Dedifferentiated amniotic fluid mesenchymal stem cell (primary cell): ENCODE measurements around the gene ZNF423.

ENCODE experiments used
- DNase-seq: peaks from one replicate; pipeline ENCODE4 v3.0.0-alpha.2; 2016; ENCODE audit errors: extremely low spot score

ZNF423 gene

DNA sequence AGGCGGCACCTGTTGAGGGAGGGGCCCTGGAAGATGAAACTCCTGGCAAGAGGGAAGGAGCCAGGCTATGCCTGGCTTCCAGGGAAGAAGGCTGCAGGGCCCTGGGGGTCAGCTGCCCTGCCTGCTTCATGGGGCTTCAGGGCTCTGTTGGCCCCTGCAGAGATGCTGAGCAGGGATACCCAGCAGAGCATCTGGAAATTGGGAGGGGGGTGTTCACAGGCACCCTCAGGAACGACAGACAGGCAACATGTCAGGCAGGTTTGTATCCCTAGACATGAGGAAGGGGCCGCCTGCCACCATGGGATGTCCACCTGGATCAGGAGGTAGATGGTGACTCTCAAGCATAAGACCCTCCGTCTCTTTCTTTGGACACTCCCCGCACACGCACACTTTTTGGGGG is 13.8 kb upstream of the ZNF423 start:
- no peak for DNase-seq

DNA sequence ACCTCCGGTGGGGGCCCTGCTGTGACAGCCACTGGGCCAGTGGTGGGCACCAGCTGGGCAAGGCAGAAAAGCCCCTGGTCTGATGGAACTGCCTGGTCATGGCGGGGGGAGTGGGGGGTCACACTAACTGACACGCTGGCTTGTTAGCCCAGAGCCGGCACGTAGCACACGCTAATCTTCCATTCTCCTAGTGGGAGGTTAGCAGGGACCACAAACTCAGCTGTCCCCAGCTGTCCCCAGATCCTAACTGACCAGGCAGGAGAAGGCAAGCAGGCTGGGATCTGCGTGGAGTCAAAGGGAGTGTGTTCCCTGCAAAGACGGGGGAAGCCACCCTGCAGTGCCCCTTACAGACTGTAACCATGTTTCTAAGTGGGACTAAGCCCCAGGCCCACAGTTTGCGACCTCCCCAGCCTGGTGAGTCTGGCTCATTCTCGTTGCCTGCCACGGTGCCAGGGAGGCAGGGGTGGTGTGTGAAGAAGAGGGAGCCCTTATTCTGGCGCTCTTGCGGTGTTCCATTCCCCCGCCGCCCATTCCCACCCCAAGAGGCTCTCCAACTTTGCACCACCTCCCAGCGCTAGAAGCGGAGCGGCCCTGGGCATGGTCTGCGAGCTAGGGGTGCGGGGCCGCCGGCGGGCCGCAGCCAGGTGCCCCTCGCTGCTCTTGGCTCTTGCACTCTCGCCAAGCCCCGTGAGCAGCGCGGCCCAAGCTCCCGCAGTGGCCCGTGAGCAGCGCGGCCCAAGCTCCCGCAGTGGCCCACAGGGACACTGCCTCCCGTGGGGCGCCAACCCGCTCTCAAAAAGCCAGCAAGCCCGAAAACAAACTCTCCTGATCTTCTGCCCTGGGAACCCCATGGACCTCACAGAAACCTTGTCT is 12.1 kb upstream of the ZNF423 start:
- DNase-seq: no peak

DNA sequence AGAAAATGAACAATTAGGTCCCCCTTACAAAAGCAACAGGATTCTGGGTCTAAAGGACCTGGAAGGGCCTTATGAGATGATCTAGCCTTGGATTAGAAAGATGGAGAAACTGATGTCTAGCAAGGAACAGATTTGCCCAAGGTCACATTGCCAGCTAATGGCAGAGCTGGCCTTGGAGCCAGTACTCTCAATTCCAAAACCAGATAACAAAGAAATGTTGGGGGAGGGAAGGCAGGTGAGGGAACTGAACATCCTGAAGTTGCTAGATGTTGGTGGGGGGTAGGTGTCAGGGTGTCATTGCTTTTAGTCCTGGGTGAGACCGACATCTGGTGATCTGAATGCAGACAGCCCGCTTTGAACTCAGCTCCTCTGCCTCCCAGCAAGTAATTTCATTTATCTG is 11.3 kb upstream of the ZNF423 start:
- DNase-seq: no peak

DNA sequence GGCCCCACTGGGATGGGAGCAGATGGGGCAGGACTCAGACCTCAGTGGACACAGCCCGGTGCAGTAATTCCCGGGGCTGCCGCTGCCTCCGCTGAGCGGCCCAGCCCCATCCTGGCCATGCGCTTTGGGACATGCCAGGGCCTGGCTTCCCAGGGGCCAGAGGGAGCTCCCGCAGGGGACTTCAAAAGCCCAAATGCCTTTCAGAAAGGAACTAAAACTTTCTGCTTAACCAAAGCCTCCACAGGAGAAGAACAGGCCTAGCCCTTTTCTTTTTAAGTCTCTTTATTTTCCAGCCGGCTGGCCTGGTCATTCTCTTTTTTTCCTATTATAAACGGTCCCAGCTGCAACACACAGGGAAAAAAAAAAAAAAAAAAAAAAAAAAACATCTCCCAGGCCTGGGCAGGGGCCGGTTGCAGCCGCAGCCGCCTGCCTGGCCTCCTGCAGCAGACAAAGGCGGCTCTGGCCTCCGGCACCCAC is 10.7 kb upstream of the ZNF423 start:
- no peak for DNase-seq

DNA sequence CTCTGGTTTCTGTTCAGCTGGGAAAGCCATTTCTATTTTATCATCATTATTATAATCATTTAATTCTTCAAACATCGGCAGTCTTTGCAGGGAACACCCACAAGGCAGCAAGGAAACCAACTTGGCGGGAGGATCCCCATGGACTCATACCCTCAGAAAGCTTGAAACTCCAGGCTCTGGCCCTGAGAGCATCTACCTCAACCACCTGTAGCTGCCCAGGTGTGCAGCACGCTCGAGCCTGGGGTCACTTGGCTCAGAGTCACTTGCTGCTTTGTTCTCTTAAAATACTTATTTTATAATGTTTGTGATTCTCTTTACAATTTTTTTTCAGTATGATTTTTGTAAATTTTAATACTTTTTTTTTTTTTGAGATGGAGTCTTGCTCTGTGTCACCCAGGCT is 6.8 kb upstream of the ZNF423 start:
- DNase-seq: no peak

DNA sequence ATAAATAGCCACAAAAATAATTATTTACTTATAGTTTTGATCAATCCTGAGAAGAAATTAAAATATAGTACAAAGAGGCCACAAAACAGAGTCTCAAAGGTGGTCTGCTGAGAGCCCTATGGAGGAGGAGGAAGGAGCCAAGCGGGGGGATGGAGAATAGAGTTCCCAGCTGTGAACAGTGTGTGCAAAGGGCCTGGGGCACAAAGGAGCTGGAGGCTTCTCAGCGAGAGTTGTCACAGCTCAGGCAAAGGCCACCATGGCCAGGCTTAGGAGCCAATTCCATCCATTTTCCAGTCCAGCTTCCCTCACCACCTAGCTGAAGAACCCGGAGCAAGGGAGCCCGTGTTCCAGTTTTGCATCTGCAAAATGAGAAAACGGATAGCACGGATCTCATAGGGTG is 5.4 kb upstream of the ZNF423 start:
- no peak for DNase-seq

DNA sequence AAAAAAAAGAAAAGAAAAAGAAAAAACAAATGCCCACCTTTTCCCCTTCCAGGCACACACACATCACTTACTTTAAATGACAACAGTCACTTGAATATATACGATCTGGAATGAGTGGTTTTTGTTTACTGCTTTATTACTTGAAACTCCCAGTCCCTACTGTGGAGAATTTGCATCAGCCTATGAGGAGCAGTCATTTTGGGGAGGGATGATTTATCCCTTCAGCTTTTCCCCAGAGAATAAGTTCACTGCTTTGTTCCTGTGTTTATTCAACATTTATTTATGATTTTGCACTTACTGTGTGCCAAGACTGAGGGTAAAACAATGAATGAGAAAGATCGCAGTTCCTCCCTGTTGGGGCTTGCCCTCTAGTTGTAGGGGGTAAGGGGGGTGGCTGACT is 4.7 kb upstream of the ZNF423 start:
- no peak for DNase-seq

DNA sequence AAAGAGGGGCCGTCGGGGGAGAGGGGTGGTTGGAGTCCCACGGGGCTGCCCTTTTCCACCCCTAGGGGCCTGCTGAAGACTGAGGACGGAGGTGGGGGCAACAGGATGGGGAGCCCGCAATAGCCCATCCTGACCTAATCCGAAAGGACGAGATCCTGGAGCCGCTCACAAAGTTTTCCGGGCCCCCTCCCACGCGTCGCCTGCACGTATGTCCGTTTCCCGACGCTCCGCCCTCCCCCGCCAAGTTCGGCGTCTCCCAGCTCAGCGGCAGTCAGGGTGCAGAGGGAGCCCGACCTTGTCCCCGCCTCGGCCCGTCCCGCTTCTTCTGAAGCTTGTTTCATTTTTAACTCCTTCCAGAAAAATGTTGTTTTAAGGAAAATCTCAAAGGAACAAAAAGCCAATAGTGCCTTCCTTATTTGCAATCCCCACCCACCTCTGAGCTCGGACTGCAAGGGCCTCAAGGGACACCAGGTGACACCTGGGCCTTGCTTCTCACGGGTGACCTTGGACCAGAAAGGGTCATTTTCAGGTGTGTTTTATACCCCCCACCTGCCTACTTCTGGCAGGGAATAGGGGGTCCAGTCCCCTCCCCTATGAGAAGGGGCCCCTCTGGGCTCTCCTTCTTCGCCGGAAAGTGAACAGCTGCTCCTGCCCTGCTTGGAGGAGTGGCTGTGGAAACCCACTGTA is 3.4 kb upstream of the ZNF423 start:
- no peak for DNase-seq

DNA sequence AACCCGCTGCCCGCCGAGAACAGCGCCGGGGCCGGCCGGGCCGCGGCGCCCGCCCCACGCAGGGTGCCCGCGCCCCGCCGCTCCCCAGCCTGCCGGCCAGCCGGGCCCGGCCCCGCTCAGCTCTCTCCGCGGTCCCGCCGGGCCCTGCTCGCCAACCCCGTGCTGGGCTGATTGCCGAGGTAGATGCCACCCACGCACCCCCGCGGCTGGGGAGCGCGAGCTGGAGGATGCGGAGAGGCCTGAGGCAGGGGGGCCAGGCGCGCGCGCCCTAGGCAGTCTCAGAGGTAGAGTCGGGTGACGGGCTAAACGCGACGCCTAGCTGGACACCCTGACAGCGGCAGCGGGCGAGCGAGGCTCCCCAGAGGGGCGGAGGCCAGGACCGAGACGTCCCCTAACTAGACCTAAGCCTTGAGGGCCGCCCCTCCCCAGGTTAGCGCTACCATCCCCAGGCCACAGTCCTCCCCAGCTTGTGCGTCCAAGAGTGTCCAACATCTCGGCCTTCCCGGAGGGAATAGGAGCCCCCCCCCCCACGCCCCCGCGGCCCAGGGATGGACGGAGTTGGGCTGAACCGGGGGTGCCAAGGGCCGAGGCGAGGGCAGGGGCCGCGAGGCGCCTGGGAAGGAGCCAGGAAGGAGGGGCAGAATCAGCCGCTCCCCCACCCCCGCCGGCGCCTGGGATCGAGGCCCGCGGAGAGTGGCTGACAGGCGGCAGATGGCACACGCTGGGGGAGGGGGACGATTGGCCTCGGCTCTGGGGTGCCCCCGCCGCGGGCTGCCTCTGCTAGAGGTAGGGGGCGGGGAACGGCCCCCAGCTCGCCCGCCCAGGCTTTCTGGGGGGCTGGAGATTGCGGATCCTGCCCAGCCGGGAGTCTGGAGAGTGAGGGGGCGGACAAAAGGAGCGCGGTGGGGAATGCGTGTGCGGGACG is 2.5 kb upstream of the ZNF423 start:
- peak; percentile 26 for DNase-seq

DNA sequence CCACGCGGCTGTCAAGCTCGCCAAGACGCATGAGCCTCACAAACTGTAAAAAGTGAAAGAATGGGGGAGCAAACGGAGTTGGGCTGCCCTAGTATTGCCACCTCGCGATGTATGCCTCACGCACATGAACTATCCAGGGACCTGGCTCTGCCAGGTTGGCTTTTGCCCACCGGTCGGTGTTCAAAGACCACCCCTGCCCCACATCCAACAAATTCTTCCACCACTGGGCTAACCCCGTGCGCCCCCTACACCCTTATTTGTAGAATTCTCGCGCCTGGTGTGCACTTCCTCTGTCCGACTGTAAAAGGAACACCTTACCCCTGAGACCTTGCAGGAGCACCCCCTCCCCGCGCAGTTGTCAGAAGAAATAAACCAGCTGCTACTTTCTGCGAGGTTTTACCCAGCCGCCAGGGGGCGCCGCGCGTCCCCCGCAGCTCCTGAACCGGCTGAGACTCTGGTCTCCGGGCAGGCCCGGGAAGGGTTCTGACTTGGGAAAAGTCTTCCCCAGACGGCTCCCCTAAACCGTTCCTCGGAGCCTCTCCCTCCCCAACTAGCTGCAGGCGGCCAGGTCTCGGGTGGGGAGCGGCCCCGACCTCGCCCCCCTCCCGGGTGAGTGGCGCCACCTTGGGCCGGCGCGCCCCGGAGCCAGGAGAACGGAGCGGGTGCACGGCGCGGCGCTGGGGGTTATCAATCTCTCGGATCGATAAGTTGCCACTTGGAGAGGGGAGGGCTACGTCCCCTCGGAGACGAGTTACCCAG is 1.7 kb upstream of the ZNF423 start:
- peak; percentile 21 for DNase-seq

DNA sequence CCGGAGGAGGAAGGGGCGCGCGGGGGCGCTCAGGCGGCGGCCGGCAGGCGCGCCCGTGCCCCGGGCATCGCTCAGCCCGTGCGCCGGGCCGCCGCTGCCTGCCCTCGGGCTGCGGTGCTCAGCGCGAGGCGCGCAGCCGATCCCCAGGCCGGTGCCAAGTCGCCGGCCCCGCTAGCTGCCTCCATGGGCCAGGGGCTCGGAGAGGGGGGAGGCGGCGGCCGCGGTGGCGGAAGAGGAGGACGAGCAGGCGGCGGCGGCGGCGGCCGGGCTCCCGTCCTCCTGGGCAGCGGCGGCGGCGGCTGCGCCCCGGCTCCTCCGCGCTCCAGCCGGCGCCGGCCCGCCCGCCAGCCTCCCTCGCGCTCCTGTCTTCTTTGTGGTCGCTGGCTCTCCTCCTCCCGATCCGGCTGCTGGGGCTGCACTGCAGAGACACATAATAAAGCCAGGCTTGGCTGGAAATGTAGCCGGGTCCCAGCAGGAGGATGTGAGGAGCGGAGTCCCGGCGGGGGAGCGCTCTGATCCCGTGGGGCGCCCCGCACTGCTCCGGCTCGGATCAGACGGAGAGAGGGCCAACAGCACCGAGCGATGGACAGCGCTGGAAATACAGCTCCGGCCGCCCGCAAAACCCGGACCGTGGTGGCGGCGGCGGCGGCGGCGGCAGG is 889 bp upstream of the ZNF423 start:
- DNase-seq: peak; percentile 70

DNA sequence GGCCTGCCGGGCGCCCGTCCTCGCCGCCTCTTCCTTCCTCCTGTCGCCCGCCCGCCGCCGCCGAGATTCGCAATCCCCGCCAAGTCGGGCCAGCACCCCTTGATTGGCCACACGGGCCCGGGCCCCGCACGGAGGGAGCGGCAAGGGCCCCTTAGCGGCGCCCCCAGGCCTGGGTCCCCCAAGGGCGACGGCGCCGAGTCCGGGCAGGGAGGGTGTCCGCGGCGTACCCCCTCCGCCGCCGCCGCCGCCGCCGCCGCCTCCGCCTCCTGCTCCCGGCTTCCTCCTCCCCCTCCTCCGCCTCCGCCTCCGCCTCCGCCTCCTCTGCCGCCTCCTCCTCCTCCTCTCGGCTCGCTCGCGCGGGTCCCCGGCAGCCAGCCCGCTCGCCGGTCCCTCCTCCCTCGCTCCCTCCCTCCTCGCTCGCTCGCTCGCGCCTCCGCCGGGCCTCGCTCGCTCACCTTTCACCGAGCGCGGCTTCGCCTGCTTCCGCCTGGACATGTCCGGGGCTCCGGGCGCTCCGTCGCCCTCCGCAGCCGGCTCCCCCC is 561 bp downstream of the ZNF423 start:
- peak; percentile 64 for DNase-seq

DNA sequence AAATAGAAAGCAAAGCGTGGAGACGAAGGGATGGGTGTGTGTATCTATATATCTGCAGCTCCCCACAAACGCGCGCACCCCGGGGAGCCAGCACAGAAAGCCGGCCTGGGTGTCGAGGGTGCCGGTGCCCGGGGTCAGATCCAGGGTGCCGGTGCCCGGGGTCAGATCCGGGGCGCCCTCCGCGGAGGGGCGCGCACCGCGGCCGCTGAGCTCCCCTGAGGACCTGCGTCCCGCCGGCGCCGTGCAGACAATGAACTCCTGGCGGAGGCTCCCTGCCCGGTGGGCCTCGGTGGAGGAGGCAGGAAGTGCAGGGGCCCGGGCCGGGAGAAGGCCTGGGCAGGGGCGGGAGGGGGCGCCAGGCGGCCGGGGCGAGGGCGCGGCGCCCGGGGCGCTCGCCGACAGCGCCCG is 1.1 kb downstream of the ZNF423 start:
- DNase-seq: no peak

DNA sequence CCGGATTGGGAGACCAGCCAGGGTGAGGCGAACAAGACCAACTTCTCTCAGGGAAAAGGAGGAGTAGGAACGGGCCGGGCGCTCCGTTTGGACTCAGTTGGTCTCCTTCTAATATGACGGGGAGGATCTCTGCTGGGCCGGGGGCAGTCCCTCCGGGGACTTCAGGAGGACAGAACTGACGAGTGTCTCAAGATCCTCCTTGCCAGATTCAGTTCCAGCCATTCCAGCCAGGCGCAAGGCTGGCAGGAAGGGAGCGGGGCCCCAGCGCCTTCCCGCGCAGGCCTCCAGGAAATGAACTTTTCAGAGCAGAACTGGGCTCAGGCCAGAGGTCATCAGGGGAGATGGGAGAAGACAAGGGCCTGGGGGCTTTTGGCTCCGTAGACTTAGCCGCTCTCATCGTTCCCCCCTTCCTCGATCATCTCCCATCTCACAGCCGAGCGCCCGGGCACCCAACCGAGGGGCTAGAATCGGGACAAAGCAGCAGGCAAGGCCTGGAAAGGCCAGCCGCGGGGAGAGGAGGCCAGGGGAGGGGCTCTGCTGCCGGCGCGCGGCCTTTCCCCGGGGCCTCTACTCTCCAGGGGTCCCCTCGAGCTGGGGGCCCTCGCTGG is 1.6 kb downstream of the ZNF423 start:
- no peak for DNase-seq

DNA sequence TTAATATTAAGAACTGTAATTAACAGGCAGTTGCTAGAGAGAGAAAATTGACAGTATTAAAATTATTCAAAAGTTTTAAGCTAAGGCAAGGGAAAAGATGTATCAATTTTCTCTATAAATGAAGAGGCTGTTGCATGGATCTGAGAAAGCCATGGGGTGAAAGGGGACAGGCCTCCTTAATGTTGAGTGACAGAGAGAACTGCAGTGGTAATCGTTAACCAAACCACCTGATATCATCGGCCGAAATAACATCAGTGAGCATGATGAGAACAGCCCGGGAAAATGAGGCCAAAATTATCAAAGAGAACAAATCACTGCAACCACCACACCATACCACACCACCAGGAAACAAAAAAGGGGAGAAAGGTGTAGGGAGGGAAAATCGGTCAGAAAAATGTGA is 3.6 kb downstream of the ZNF423 start:
- no peak for DNase-seq

DNA sequence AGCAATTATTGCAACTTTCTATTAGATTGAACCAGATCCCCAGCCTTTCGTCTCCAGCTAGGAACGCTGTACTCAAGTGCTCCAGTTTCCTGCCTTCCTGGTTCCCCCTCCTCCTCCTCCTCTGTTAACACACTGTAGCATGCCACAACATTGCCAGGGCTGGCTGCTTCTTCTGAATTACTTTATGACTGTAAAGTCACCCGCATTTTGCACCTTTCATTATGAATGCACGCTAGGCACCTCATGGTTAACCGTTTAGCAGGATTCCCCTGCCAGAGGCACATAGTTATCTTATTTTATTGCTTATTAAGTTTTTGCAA is 4.5 kb downstream of the ZNF423 start:
- DNase-seq: no peak

DNA sequence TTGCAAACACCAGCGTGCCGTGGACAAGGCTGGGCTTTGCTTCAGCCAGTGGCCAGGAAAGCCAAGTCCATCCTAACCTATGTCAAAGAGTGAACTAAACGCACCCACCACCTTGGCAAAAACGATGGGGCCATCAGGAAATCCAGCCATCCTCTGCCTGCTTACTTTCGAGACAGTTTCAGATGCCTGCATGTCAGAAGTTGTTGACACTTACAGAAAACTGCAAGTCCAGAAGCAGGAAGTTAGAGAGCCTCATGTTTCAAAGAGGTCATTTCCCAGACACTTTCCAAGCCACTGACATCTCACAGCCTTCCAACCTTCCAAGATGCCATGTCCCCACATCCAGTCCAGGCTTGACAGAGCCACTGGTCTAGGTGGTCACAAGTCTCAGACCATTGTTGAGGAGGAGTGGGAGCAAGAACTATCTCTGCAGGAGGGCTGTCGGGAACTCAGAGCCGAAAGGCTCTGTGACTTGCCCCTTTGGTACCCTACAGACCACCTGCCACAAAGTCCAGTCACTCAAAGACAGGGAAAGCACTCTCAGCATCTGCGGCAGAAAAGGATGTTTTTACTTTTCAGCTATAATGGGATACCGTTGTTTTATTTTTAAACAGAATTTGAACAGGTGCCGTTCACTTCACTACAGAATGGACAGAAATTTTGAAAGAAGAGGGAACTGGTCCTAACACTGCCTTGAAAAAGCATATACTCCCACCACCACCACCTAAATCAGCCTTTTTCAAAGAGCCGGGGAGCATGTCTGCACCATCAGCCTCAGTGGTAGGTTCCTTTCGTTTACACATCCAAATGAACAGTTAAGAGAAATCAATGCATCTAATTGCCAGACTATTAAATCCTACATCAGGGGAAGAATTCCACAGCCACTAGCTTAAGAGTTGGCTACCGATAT is 5.1 kb downstream of the ZNF423 start:
- DNase-seq: no peak

DNA sequence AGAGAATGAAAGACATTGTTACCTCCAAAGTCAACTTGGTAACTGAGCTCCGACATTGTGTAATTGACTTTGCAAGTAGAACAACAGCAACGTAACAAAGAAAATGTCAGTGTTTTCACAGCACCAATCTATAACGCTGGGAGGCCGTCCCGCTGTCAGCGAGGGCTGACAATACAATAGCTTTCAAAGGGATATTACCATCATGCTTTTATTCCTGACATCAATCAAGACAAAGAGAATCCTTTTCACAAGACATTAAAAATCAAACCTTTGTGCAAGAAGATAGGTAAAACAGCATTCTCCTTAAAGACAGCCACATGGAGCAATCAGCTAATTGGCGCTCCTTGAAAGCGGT is 6.2 kb downstream of the ZNF423 start:
- no peak for DNase-seq

DNA sequence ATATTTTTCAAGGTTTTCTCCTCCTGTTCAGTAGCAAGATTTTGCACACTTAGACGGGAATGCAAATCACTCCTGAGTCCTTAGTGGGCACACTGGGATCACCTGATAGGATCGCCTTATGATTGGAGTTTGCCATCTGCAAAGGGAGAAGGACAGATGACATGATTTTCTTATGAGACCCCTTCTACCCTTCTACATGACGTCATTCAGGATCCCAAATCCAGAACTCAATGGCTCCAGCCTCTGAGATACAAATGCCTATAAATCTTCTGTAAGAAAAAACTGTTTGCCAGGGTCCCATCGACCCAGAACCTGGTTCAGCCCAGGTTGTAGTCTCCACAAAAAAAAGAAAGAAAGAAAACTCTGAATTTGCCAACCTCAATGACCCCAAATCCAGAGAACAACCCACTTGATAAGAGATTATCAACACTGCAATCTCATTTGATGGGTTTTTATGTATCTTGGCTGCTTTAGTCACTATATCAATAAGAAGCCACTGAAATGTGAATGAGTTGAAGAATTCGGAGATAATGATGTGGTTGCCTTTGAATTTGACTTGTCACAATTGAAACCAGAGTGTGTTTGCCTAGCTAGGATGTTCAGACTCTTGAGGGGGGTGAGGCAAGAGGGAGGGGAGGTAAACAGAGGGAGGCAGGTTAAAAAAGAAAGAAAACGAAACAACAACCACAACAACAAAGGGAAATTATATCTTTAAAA is 6.7 kb downstream of the ZNF423 start:
- DNase-seq: no peak
